ENCODE data around the gene C6orf89.
"Not testable (repeated sequence)": the region's sequence is repeated elsewhere in the genome, so short reads cannot be mapped to it uniquely, and the experiment has no call there.

Gene C6orf89

GRCh38 chr6:36930483-36930882 lies 44.7 kb downstream of the C6orf89 start:
- no peaks in the 10 kb centered on the region; the same call in 1 of the 2 replicates for H3K4me1 ChIP-seq (ENCODE audit: insufficient read depth, low read length)
- H3K9ac ChIP-seq (ENCODE audit: low read depth, low read length), result no peak overlapping the region
- no peaks in the 10 kb centered on the region for H3K9me3 ChIP-seq (ENCODE audit: control insufficient read depth, insufficient read depth, low read length)
- no peaks in the 10 kb centered on the region for H3K36me3 ChIP-seq (ENCODE audit: insufficient read depth, low read length)

GRCh38 chr6:36933102-36933501 lies 47.4 kb downstream of the C6orf89 start:
- no peaks in the 10 kb centered on the region for H3K9me3 ChIP-seq (ENCODE audit: control insufficient read depth, insufficient read depth, low read length)
- no peaks in the 10 kb centered on the region; the same call in 1 of the 2 replicates for H3K4me1 ChIP-seq (ENCODE audit: insufficient read depth, low read length)
- H3K36me3 ChIP-seq (ENCODE audit: insufficient read depth, low read length), result no peaks in the 10 kb centered on the region
- no peak overlapping the region for H3K9ac ChIP-seq (ENCODE audit: low read depth, low read length)

- no peaks in the 10 kb centered on the region; the same call in 1 of the 2 replicates for H3K4me1 ChIP-seq (ENCODE audit: insufficient read depth, low read length)
- no peaks in the 10 kb centered on the region for H3K9me3 ChIP-seq (ENCODE audit: control insufficient read depth, insufficient read depth, low read length)
- H3K9ac ChIP-seq (ENCODE audit: low read depth, low read length), result no peak overlapping the region
- H3K36me3 ChIP-seq (ENCODE audit: insufficient read depth, low read length), result no peaks in the 10 kb centered on the region
These were observed 47.8 kb downstream of the C6orf89 start for GRCh38 chr6:36933519-36933918.

GRCh38 chr6:36934901-36935300 lies 49.1 kb downstream of the C6orf89 start:
- H3K9me3 ChIP-seq (ENCODE audit: control insufficient read depth, insufficient read depth, low read length), result no peaks in the 10 kb centered on the region
- no peaks in the 10 kb centered on the region for H3K4me1 ChIP-seq (ENCODE audit: insufficient read depth, low read length)
- H3K9ac ChIP-seq (ENCODE audit: low read depth, low read length), result no peak overlapping the region

GRCh38 chr6:36936824-36937223 lies 51.1 kb downstream of the C6orf89 start:
- Histone ChIP-seq H3K9me3 (ENCODE audit: control insufficient read depth, insufficient read depth, low read length) (no peaks in the 10 kb centered on the region), H3K9ac (ENCODE audit: low read depth, low read length) (no peak overlapping the region), H3K4me1 (ENCODE audit: insufficient read depth, low read length) (no peaks in the 10 kb centered on the region), H3K36me3 (ENCODE audit: insufficient read depth, low read length) (no peaks in the 10 kb centered on the region)

More at GRCh38 chr6:36934901-36935300, 49.1 kb downstream of the C6orf89 start:
- no peaks in the 10 kb centered on the region for H3K36me3 ChIP-seq (ENCODE audit: insufficient read depth, low read length)

DNA sequence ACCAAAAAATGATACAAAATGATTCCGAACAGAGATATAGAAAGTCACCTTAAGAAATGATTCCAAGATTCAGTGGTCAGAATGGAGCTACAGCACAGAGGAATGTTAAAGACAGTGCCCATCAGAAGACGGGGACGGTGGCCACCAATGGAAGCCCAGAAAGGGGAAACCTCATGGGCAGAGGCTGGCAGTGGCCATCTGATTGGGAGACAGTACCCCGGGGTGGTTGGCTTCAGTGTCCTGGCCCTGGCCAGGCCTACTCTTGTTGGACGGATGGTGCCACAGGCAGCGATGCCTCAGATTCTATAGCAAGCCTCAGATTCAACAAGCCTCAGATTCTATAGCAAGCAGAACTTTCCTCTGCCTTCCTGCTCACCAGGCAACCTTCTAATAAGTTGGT lies 52.1 kb downstream of the C6orf89 start:
- Histone ChIP-seq H3K36me3 (ENCODE audit: insufficient read depth, low read length) (no peaks in the 10 kb centered on the region), H3K4me1 (ENCODE audit: insufficient read depth, low read length) (no peaks in the 10 kb centered on the region), H3K9me3 (ENCODE audit: control insufficient read depth, insufficient read depth, low read length) (no peaks in the 10 kb centered on the region), H3K9ac (ENCODE audit: low read depth, low read length) (no peak overlapping the region)

GRCh38 chr6:36938536-36938935 lies 52.8 kb downstream of the C6orf89 start:
- Histone ChIP-seq H3K36me3 (ENCODE audit: insufficient read depth, low read length) (no peaks in the 10 kb centered on the region), H3K4me1 (ENCODE audit: insufficient read depth, low read length) (no peaks in the 10 kb centered on the region), H3K9me3 (ENCODE audit: control insufficient read depth, insufficient read depth, low read length) (no peaks in the 10 kb centered on the region), H3K9ac (ENCODE audit: low read depth, low read length) (no peak overlapping the region)

DNA sequence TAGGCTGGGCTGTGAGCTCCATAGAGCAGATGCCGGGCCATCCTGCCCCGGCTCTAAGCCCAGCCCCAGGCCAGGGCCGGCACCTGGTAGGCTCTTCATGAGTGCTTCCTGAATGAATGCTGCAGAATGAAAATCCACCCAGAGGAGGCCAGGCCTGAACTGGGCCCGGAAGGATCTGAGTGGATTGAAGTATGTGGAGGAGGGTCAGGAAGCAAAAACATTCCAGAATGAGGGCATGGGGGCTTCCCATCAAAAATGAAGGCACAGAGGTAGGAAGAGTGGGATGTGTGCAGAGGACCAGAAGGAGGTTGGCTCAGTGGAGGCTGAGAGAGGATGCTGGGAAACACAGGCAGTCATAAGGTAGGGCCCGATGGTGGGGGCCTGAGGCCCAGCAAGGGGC lies 53.3 kb downstream of the C6orf89 start:
- not testable (repeated sequence) for H3K9ac ChIP-seq (ENCODE audit: low read depth, low read length); H3K4me1 ChIP-seq (ENCODE audit: insufficient read depth, low read length)

DNA sequence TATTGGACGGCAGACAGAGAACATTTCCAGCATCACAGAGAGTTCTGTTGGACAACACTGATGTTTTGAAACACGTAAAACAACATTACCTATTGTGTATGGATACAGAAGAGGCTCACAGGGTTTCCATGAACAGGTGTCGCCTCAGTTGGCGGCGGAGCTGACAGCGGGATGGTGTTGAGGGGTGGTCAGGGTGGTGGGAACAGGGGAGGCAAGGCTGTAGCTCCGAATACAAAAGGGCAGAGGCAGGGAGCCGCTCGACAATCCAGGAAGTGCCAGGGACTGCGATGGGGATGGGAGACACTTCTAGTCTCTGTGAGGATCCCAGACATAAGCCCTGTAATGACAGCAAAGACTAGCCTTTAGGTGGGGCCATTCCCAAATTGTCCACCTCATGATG lies 54.3 kb downstream of the C6orf89 start:
- H3K36me3 ChIP-seq (ENCODE audit: insufficient read depth, low read length), result no peaks in the 10 kb centered on the region
- no peak overlapping the region for H3K9ac ChIP-seq (ENCODE audit: low read depth, low read length)
- H3K9me3 ChIP-seq (ENCODE audit: control insufficient read depth, insufficient read depth, low read length), result no peaks in the 10 kb centered on the region
- no peaks in the 10 kb centered on the region for H3K4me1 ChIP-seq (ENCODE audit: insufficient read depth, low read length)

More for the DNA sequence above, 53.3 kb downstream of the C6orf89 start:
- not testable (repeated sequence) for H3K36me3 ChIP-seq (ENCODE audit: insufficient read depth, low read length); H3K9me3 ChIP-seq (ENCODE audit: control insufficient read depth, insufficient read depth, low read length)

DNA sequence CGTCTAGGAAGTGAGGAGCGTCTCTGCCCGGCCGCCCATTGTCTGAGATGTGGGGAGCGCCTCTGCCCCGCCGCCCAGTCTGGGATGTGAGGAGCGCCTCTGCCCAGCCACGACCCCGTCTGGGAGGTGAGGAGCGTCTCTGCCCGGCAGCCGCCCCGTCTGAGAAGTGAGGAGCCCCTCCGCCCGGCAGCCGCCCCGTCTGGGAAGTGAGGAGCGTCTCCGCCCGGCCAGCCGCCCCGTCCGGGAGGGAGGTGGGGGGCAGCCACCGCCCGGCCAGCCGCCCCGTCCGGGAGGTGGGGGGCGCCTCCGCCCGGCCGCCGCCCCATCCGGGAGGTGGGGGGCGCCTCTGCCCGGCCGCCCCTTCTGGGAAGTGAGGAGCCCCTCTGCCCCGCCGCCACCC lies 55.8 kb downstream of the C6orf89 start:
- H3K36me3 ChIP-seq (ENCODE audit: insufficient read depth, low read length); H3K4me1 ChIP-seq (ENCODE audit: insufficient read depth, low read length); H3K9ac ChIP-seq (ENCODE audit: low read depth, low read length); H3K9me3 ChIP-seq (ENCODE audit: control insufficient read depth, insufficient read depth, low read length): not testable (repeated sequence)

GRCh38 chr6:36942329-36942728 lies 56.6 kb downstream of the C6orf89 start:
- not testable (repeated sequence) for H3K9ac ChIP-seq (ENCODE audit: low read depth, low read length); H3K4me1 ChIP-seq (ENCODE audit: insufficient read depth, low read length); H3K36me3 ChIP-seq (ENCODE audit: insufficient read depth, low read length); H3K9me3 ChIP-seq (ENCODE audit: control insufficient read depth, insufficient read depth, low read length)

DNA sequence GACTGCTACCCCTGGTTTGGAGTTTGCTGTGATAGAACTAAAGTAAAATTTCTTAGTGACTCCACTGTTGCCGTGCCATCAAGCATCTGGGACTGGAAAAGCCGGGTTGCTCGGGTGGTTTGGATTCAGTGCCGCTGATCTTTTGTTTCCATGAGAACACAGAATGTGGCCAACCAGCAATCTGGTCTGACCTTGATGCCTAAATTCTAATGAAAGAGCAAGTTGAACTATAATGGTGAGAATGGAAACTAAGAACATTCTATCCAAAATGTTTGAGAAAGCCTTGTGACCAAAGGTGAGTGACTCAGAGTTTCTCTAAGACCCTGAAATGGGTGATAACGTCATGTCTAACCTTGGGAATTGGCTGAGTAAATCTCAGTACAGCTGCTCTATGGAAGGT lies 58.9 kb downstream of the C6orf89 start:
- Histone ChIP-seq H3K9ac (ENCODE audit: low read depth, low read length) (no peak overlapping the region), H3K9me3 (ENCODE audit: control insufficient read depth, insufficient read depth, low read length) (no peaks in the 10 kb centered on the region), H3K36me3 (ENCODE audit: insufficient read depth, low read length) (no peaks in the 10 kb centered on the region), H3K4me1 (ENCODE audit: insufficient read depth, low read length) (peaks cover 4% of the 10 kb centered on the region; the same call in 1 of the 2 replicates)

GRCh38 chr6:36945301-36945700 lies 59.5 kb downstream of the C6orf89 start:
- Histone ChIP-seq H3K9ac (ENCODE audit: low read depth, low read length) (no peak overlapping the region), H3K4me1 (ENCODE audit: insufficient read depth, low read length) (peaks cover 11% of the 10 kb centered on the region), H3K9me3 (ENCODE audit: control insufficient read depth, insufficient read depth, low read length) (no peaks in the 10 kb centered on the region), H3K36me3 (ENCODE audit: insufficient read depth, low read length) (no peaks in the 10 kb centered on the region)

DNA sequence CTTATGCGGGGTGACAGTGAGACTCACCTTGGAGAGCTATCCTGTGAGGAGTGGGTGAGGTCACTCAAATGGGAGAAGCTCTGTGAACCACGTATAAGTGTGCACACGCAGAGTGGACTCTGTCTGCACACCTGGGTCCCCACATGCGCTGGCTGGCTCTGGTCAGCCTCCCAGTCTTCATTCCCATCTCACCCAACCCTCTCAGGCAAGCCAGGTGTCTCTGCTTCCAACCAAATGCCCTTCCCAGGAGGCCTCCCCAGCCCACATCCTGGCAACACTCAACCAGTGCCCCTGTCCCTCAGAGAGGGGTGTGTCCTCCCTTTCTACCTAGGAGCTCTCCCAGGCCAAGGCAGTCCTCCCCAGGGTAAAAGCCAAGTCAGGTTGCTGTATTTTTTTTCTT lies 60.8 kb downstream of the C6orf89 start:
- Histone ChIP-seq H3K36me3 (ENCODE audit: insufficient read depth, low read length) (no peaks in the 10 kb centered on the region), H3K9ac (ENCODE audit: low read depth, low read length) (no peak overlapping the region), H3K9me3 (ENCODE audit: control insufficient read depth, insufficient read depth, low read length) (no peaks in the 10 kb centered on the region), H3K4me1 (ENCODE audit: insufficient read depth, low read length) (peaks cover 11% of the 10 kb centered on the region)

DNA sequence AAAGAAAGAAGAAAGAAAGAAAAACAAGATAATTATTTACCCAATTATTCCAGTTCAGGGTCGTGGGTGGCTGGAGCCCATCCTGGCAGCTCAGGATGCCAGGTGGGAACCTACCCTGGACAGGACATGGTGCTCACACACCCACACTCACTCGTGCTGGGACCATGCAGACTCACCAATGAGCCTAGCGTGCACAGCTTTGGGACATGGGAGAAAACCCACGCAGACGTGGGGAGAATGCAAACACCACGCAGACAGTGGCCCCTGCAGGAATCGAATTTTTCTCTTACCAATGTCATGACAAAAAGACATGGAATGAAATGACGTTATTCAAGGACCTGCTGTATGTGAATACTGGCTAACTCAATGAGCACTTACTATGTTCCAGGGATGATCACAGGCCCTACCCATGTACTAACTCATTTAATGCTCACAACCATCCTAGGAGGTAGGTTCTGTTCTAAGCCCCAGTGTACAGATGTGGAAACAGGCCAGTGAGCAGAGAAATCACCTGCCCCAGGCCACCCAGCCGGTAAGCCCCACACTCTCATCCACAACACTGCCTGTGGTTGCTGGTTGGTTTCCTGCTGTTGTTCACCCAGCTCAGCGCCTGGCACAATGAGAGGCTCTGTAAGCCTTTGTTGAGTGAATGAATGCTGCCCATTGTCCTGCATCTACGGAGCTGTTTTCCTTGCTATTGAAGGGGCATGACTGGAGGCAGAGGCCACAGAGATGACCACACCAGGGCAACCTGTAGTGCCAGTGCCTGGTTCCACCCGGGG lies 62.0 kb downstream of the C6orf89 start:
- H3K9ac ChIP-seq (ENCODE audit: low read depth, low read length), result no peak overlapping the region
- H3K4me1 ChIP-seq (ENCODE audit: insufficient read depth, low read length), result peaks cover 11% of the 10 kb centered on the region
- H3K9me3 ChIP-seq (ENCODE audit: control insufficient read depth, insufficient read depth, low read length), result no peaks in the 10 kb centered on the region
- H3K36me3 ChIP-seq (ENCODE audit: insufficient read depth, low read length), result no peaks in the 10 kb centered on the region

All from ES-I3 (cell line).